Fibroblast of mammary gland (primary cell): ENCODE measurements around the gene ST3GAL4.
A peak's percentile ranks its signal among the peaks of the same experiment; 100 is the strongest.

ENCODE experiments used
- DNase-seq: peaks from one replicate; pipeline ENCODE4 v3.0.0-alpha.2; 2010; ENCODE audit warnings: low read depth
- H3K4me3 ChIP-seq: 2 replicates; pipeline ENCODE4 v1.5.1; 2011; ENCODE audit warnings: low read depth, mild to moderate bottlenecking, low read length, moderate library complexity; ENCODE audit not compliant: control insufficient read depth
- CTCF ChIP-seq: conservative IDR thresholded peaks from 2 replicates; pipeline ENCODE4 v1.5.1; 2011; ENCODE audit warnings: low read depth, low read length, inconsistent platforms; ENCODE audit not compliant: control insufficient read depth, insufficient read depth

ST3GAL4 gene

GRCh38 chr11:126411971-126412381 is 56.5 kb downstream of the ST3GAL4 start:
- peak; percentile 29 for TF ChIP-seq CTCF
- no peak for DNase-seq
- H3K4me3 ChIP-seq = no peak overlapping the region

- H3K4me3 ChIP-seq = no peak overlapping the region
- TF ChIP-seq CTCF = no peak
- no peak for DNase-seq
Observed at GRCh38 chr11:126413426-126413825, 57.9 kb downstream of the ST3GAL4 start.

GRCh38 chr11:126413843-126414405 is 58.4 kb downstream of the ST3GAL4 start:
- TF ChIP-seq CTCF = no peak
- H3K4me3 ChIP-seq = no peak overlapping the region
- no peak for DNase-seq

DNA sequence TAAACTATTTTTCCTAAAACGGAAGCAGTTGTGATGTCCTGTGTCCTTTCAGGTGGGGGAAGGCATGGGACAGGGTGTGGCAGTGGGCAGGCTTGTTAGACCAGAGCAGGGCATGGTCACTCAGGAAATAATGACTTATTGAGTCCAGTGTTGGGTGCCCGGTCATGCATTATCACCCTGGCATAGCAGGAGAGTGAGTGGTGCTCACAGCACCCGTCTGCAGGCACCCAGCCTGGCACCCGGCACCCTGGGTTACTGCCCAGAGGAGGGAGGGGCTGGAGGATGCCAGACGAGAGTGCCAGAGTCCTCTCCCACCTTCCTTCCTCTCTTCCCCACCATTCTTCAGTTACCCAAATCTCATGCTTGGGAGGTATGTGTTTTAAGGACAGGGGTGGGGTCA is 59.1 kb downstream of the ST3GAL4 start:
- TF ChIP-seq CTCF = no peak
- DNase-seq = no peak
- H3K4me3 ChIP-seq = no peak overlapping the region

- TF ChIP-seq CTCF = no peak
- DNase-seq = peak; percentile 85
- H3K4me3 ChIP-seq = no peak overlapping the region
Observed at GRCh38 chr11:126415128-126415527, 59.6 kb downstream of the ST3GAL4 start.

DNA sequence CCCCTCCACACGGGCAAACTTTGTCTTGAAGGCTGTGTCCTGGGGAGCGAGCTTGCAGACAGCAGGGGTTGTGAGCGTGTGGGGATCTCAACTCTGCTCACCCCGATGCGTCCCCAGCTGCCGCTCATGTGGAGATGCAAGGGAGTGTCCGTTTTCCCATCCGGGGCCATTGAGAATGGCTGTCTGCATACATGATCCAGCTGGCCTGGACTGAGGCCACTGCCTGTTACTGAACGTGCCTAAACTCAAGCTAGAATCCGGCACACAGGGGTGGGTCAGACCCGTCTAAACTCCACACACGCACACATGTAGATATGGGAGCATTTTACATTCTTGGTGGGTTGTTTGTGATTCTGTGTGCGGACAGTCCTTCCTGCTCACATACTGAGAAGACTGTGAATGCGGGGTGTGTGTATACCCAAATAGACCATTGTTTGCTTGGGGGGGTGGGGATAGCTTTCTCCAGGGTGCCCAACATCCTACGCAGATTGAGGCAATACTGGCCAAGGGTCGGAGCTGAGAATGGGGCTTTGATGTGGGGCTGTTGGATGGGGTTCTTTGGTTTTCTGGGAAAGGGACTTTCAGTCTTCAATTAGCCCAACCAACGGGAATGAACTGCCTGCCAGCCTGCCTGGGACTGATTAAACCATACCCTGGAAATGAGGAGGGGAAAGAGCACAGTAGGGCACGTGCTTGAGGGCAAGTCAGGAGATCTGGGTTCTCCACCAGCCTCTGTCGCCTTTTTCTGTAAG is 60.4 kb downstream of the ST3GAL4 start:
- no peak for DNase-seq
- H3K4me3 ChIP-seq = no peak overlapping the region
- TF ChIP-seq CTCF = no peak
